SJSA1 (cell line): ENCODE results near the gene HRH1. TPM values are rescaled to one million over a fixed set of nuclear protein-coding genes. Genes with fewer than 3 reads are reported as not detected.

Experiments
- DNase-seq, 2 experiments: peaks; one replicate each; pipeline ENCODE4 v3.0.0-alpha.2; 2015 to 2020; ENCODE audit warnings: low spot score in 2 of 2, low read depth in 1 of 2
- H3K27ac ChIP-seq: fragments of 250-450 bp; sonication (Bioruptor Pico); 2 replicates; pipeline ENCODE4 v1.5.1; 2020; ENCODE audit warnings: mild to moderate bottlenecking, moderate library complexity
- H3K27me3 ChIP-seq: fragments of 250-450 bp; sonication (Bioruptor Pico); replicated peaks from 2 replicates; pipeline ENCODE4 v1.5.1; 2020; ENCODE audit warnings: mild to moderate bottlenecking, moderate library complexity
- H3K36me3 ChIP-seq: fragments of 250-450 bp; sonication (Bioruptor Pico); 2 replicates; pipeline ENCODE4 v1.5.1; 2020; ENCODE audit warnings: mild to moderate bottlenecking
- H3K4me1 ChIP-seq: fragments of 250-450 bp; sonication (Bioruptor Pico); replicated peaks from 2 replicates; pipeline ENCODE4 v1.6.1; 2021; ENCODE audit warnings: mild to moderate bottlenecking
- H3K4me3 ChIP-seq: fragments of 250-450 bp; sonication (Bioruptor Pico); 2 replicates; pipeline ENCODE4 v1.5.1; 2020; ENCODE audit warnings: mild to moderate bottlenecking
- H3K9me3 ChIP-seq: fragments of 250-450 bp; sonication (Bioruptor Pico); replicated peaks from 2 replicates; pipeline ENCODE4 v1.5.1; 2020; ENCODE audit warnings: mild to moderate bottlenecking
- total RNA-seq: library from RNA; depleted of rRNA; stranded (reverse); fragments of >200 nt; shearing (Covaris generic); gene quantifications from 2 replicates; pipeline ENCODE4 v1.2.3, GENCODE V29; 2014

HRH1 gene
- total RNA-seq, 1 experiment from 2014 or later: 21.9 TPM

DNA sequence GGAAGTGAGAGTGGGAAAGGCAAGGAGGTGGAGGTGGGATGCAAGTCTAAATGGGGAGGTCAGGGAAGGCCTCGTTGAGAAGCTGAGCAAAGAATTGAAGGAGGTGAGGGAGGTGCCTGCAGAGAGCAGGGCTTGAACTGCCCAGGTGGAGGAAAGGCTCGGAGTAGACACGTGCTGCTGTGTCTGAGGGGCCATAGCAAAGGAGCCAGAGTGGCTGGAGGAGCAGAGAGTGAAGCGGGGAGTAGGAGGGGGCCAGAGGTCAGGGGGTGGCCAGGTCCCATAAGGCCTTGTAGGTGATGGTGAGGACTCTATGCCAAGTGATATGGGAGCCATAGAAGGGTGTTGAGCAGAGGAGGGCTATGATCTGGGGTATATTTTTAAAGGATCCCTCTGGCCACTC, 21.4 kb upstream of the HRH1 start:
- no peak for DNase-seq
- Histone ChIP-seq H3K27ac (no peak overlapping the region), H3K9me3 (no peaks in the 10 kb centered on the region), H3K27me3 (no peaks in the 10 kb centered on the region), H3K4me1 (peaks cover 23% of the 10 kb centered on the region), H3K4me3 (no peak overlapping the region), H3K36me3 (no peaks in the 10 kb centered on the region)

DNA sequence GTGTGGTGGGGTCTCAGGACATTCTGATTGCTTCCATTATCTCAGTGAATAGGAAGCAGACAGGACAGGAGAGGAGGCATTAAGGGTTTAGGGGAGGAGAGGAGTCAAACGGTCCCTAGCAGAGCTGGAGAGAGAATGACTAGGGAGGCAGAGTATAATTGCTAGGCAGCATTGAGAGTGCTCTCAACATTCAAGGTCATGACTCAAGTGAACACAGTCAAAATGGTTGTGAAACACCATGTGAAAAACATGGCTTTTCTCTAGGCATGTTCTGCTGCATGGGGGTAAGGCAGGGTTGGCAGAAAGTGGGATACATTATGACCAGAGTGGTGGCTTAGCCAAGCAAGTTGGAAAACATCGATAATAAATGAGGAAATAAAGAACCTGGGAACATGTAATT, 19.5 kb upstream of the HRH1 start:
- H3K27ac ChIP-seq: no peak overlapping the region
- DNase-seq: no peak
- H3K9me3 ChIP-seq: no peaks in the 10 kb centered on the region

DNA sequence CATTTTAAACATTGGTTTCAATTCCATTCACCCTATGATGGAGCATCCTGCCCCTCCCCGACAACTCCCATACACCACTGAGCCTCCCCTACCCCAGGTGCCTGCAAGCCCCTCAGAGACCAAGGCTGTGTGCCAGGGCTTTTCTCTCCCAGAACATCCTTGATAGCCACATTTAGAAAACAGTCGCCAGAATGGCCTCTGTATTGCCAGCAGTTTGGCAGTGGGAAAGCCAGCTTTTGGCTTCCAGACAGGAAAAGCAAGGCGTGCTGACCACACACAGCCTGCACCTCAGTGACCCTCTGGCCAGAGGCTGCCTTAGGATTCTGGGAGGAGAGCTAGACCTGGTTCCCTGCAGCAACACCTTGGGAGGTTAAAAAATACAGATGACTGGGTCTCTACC, 18.2 kb upstream of the HRH1 start:
- Histone ChIP-seq H3K27ac (peak overlapping the region; percentile 94), H3K27me3 (no peaks in the 10 kb centered on the region), H3K4me1 (peaks cover 25% of the 10 kb centered on the region), H3K4me3 (peak overlapping the region; percentile 35; the same call in 1 of the 2 replicates), H3K9me3 (no peaks in the 10 kb centered on the region), H3K36me3 (no peaks in the 10 kb centered on the region)
- peak in 1 of 2 experiments; percentile 32 for DNase-seq

More for the DNA sequence above, 19.5 kb upstream of the HRH1 start:
- Histone ChIP-seq H3K36me3 (no peaks in the 10 kb centered on the region), H3K27me3 (no peaks in the 10 kb centered on the region), H3K4me1 (peaks cover 25% of the 10 kb centered on the region), H3K4me3 (no peak overlapping the region)

DNA sequence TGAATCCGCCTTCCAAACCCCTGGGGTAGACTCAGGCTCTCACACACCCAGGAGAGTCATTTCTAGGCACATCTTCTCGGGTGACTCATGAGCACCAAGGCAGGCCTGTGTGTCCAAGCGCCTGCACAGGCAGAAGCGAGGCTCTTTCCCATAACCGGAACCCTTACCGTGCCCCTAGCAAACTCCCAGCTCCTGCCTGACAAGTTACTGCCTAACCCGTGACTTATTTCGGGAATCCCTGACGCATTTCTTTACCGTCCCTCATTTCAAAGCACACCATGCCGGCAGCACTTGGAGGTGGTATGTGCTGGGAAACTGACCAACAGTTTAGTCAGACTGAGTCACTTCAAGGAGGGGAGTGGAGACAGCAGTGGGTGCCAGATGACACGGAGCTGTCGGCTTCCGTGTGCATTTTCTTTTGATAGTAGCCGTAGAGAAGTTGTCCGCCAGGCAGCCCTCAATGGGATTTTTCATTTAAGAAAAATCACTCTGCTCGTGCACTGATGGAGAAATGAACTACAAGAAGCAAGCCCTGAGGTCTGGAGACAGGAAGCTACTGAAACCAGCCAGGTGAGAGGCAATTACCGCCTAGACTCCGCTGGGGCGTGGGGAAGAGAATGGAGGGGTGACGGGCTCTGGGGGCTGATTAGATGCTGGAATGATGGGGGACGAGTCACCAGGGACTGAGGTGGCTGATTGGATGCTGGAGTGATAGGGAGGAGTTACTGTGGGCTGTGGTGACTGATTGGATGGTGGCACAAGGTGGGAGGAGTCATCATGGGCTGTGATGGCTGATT, 17.3 kb upstream of the HRH1 start:
- Histone ChIP-seq H3K27me3 (no peaks in the 10 kb centered on the region), H3K9me3 (no peaks in the 10 kb centered on the region), H3K4me3 (peak overlapping the region; percentile 35), H3K4me1 (peaks cover 25% of the 10 kb centered on the region), H3K36me3 (no peaks in the 10 kb centered on the region), H3K27ac (peak overlapping the region; percentile 94)
- peak; percentile 94 to 96 for DNase-seq

DNA sequence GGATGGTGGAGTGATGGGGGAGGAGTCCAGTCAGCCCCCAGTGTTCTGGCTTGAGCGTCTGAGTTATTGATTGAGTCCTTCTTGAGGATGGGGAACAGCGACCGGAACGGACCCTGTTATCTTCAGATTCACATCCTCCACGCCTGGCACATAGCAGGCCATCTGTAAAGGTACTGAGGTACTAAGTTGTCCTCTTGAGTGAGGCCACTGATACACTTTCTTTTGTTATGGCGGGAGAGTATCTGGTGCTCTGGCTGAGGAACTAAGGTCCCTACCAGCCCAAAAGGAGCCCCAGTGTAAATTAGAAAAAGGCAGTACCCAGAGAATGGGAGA, 16.7 kb upstream of the HRH1 start:
- no peaks in the 10 kb centered on the region for H3K36me3 ChIP-seq
- no peaks in the 10 kb centered on the region for H3K27me3 ChIP-seq
- peaks cover 25% of the 10 kb centered on the region for H3K4me1 ChIP-seq
- DNase-seq: no peak
- H3K4me3 ChIP-seq: peak overlapping the region; percentile 35
- peak overlapping the region; percentile 94 for H3K27ac ChIP-seq
- no peaks in the 10 kb centered on the region for H3K9me3 ChIP-seq

DNA sequence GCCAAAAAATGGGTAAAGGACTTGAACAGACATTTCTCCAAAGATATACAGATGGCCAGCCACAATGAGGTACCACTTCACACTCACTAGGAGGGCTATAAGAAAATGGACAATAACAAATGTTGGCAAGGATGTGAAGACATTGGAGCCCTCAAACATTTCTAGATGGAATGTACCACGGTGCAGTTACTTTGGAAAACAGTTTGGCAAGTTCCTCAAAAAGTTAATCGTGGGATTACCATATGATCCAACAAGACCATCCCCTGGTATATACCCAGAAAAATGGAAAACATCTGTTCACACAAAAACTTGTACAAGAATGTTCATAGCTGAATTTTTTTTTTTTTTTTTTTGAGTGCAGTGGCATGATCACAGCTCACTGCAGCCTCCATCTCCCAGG, 15.9 kb upstream of the HRH1 start:
- no peak for DNase-seq
- Histone ChIP-seq H3K36me3 (no peaks in the 10 kb centered on the region), H3K27ac (no peak overlapping the region), H3K27me3 (no peaks in the 10 kb centered on the region), H3K4me1 (peaks cover 25% of the 10 kb centered on the region), H3K9me3 (no peaks in the 10 kb centered on the region), H3K4me3 (no peak overlapping the region)

DNA sequence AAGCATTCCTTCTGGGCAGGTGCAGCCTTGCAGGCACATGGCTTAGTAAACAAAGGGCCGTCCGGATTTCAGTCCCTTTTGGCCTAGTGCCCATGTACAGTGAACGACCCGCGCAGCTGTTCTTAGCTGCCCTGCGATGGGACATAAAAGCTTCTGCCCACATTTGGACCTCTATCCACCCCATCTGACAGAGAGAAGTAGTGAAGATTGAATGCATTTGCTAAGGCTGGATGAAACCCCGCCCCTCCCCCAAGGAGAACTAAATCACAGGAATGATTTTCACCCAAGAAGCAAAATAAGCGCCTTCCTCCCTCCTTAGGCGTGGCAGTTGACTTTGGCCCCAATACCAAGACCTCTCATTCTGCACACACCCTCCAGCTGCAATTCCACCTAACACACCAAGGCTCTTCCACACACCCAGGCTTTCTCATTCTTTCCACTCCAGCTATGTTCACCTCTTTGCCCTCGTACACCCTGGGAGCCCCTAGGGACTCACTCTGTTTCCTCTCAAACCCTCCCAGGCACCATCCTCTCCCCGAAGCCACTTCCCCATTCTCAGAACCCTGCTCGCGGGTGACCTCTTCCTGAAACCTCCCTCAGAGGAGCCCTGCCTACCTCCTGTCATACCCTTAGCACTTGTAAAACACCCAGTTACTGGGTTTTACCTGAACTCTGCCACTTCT, 14.1 kb upstream of the HRH1 start:
- H3K4me1 ChIP-seq: peaks cover 23% of the 10 kb centered on the region
- no peak overlapping the region for H3K4me3 ChIP-seq
- H3K9me3 ChIP-seq: no peaks in the 10 kb centered on the region
- DNase-seq: no peak
- no peak overlapping the region for H3K27ac ChIP-seq
- no peaks in the 10 kb centered on the region for H3K27me3 ChIP-seq
- no peaks in the 10 kb centered on the region for H3K36me3 ChIP-seq

DNA sequence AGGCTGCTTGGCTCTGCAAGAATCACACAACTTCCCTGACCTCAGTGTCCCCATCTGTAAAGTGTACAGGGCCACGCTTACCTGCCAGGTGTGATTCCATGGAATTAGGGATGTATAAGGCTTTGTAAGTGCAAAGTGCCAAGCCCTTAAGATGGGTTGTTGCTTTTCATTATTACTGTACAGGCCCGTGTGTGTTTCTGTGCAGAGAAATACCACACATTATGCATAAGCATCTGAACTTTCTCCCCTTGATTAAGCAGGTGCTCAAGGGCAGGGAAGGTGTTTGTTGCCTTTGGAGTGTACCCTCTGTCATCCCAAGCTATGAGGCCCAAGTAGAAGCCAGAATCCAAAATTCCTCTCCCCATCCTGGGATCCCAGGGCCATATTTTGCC, 13.6 kb upstream of the HRH1 start:
- Histone ChIP-seq H3K27ac (no peak overlapping the region), H3K4me3 (no peak overlapping the region)

DNA sequence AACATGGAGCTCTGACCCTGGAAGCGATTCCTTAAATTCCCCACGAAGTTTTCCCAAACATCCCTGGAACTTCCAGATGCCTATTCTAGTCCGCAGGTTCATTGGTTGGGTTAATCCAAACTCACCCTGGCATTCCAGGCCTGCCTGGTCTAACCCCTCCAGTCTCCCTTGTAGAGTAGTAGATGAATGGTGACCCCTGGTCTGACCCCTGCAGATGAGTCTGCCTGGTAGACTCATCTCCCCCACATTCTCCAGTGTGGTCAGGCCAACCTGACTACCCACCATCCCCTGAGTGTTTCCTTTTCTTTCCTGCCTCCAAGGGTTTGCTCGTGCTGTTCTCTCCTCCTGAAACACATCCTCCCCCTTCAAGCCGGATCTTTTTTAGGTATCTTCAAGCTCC, 10.8 kb upstream of the HRH1 start:
- no peaks in the 10 kb centered on the region for H3K27me3 ChIP-seq
- H3K36me3 ChIP-seq: no peaks in the 10 kb centered on the region
- H3K9me3 ChIP-seq: no peaks in the 10 kb centered on the region
- H3K4me1 ChIP-seq: peaks cover 24% of the 10 kb centered on the region
- H3K27ac ChIP-seq: no peak overlapping the region
- DNase-seq: no peak
- no peak overlapping the region for H3K4me3 ChIP-seq

More for the DNA sequence above, 13.6 kb upstream of the HRH1 start:
- Histone ChIP-seq H3K36me3 (no peaks in the 10 kb centered on the region), H3K27me3 (no peaks in the 10 kb centered on the region), H3K4me1 (peaks cover 23% of the 10 kb centered on the region), H3K9me3 (no peaks in the 10 kb centered on the region)
- DNase-seq: no peak

DNA sequence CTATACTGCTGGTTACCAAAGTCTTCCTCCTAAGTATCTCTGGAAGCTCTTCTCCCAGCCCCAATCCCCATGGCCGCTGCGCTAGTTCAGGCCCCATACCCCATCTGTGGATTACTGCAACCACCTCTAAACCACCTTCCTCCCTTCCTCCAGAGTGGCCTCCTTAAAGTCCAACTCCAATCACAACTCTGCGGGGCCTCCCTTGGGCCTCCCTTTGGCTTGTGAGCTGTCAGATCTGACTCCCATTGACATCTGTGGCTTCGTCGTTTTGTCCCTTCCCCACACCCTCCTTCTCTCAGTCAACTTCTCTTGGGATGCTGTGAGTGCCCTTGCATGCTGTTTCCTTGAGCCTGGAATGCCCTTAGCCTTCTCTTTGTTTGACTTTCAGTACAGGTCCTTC, 9.3 kb upstream of the HRH1 start:
- no peak for DNase-seq
- Histone ChIP-seq H3K36me3 (no peaks in the 10 kb centered on the region), H3K4me1 (peaks cover 24% of the 10 kb centered on the region), H3K27me3 (no peaks in the 10 kb centered on the region), H3K4me3 (no peak overlapping the region), H3K27ac (no peak overlapping the region), H3K9me3 (no peaks in the 10 kb centered on the region)

DNA sequence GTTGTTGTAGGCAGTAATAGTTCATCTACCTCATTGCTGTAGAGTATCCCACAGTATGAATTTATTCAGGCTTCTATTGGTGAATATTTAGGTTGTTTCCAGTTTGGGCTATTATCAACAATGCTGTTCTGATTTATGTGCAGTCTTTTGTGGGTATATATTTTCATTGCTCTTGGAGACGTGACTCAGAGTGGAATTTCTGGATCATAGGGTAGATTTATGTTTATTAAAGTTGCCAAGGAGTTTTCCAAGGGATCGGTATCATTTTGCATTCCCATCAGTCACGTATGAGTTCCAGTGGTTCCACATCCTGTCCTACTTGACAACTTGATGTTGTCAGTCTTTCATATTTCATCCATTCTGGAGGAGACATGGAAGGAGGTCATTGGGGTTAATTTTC, 8.4 kb upstream of the HRH1 start:
- H3K27ac ChIP-seq: peak overlapping the region; percentile 63
- H3K9me3 ChIP-seq: no peaks in the 10 kb centered on the region
- no peak overlapping the region for H3K4me3 ChIP-seq
- peak in 1 of 2 experiments; percentile 32 for DNase-seq
- no peaks in the 10 kb centered on the region for H3K36me3 ChIP-seq
- H3K4me1 ChIP-seq: peaks cover 24% of the 10 kb centered on the region
- no peaks in the 10 kb centered on the region for H3K27me3 ChIP-seq

DNA sequence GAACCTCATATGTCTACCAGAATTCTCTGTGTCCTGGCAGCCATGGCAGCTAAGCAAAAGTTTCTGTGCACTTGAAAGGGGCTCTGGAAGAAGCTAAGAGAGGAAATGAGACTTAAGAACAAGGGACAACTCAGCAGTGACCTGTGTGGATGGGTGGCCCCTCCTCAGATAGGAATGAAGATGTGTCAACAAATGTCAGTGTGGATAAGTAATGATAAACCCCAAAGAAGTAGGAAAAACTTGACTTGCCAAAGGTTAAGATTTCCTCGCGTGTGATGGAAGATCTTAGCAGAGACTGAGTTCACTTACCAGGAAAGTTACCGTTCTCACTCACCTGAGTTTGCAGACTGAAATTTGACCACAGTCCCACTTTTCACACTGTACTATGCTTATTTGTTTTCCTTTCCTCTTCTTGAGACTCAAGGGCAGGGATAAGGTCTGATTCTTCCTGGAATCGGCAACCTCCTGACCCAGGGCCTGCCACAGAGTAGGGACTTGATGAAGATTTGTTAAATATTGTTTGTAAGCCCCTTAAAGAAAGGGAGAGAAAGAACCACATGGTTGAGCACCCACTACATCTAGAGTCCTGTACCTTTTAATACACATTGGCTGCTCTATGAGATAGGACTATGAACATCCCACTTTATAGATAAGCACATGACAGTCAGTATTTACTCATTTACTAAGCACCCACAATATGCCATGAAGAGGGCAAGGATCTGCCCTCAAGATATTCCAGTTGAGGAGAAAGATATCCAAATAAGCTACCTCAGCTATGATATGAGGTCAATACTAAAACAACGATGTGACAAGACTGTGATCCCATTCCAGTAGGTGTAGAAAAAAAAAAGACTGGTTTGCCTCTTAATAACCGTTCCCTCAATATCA, 7.3 kb upstream of the HRH1 start:
- H3K9me3 ChIP-seq: no peaks in the 10 kb centered on the region
- H3K4me3 ChIP-seq: no peak overlapping the region
- peaks cover 24% of the 10 kb centered on the region for H3K4me1 ChIP-seq
- H3K27me3 ChIP-seq: no peaks in the 10 kb centered on the region
- peak overlapping the region; percentile 63; the same call in 1 of the 2 replicates for H3K27ac ChIP-seq
- no peaks in the 10 kb centered on the region for H3K36me3 ChIP-seq
- no peak for DNase-seq

DNA sequence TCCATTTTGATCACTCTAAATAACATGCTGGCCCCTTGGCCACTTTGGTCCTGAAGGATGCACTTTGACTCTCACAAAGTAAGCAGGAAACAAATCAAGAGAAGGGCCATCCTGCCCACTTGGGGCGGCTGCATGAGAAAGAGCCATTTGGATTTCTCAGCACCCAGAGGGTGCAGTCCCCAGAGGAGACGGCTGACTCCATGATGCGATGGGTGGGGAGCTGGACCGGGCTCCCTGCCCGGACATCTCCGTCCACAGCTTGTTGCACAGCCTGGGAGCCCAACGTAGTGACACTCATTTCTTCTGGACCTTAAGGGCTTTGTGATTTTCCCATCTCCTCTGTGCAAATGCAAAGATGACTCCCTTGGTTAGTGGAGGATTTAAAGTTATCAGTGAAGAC, 4.0 kb upstream of the HRH1 start:
- Histone ChIP-seq H3K4me1 (peaks cover 37% of the 10 kb centered on the region), H3K27ac (no peak overlapping the region), H3K27me3 (no peaks in the 10 kb centered on the region), H3K4me3 (no peak overlapping the region), H3K9me3 (no peaks in the 10 kb centered on the region), H3K36me3 (no peaks in the 10 kb centered on the region)
- no peak for DNase-seq

DNA sequence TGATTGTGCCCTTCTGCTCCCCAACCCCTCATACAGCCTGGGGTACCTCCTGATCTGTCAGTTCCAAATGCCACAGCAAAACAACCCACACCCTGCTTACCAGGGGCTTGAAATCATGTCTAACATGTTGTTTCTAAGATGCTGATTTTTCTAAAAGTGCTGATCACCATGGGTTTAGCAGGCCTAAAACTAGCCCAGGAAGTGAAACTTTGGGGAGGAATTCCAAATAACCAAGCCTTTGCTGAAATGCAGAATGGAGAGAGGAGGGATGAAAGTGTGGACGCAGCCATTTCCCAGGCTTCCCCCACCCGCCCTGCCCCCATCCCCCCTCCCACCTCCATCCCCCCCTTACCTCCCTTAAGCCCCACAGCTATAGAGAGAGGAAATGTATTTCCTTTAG, 2.0 kb upstream of the HRH1 start:
- DNase-seq: no peak
- no peak overlapping the region for H3K4me3 ChIP-seq
- peaks cover 6% of the 10 kb centered on the region; the same call in 1 of the 2 replicates for H3K36me3 ChIP-seq
- H3K27me3 ChIP-seq: no peaks in the 10 kb centered on the region
- H3K9me3 ChIP-seq: no peaks in the 10 kb centered on the region
- H3K4me1 ChIP-seq: peaks cover 26% of the 10 kb centered on the region
- no peak overlapping the region for H3K27ac ChIP-seq
